Stimulated activated CD4-positive, alpha-beta T cell treated with anti-CD3 and anti-CD28 coated beads, Interleukin-1b, Interleukin-23, amount 100 ng/mL, for 24 hours (primary cell): ENCODE results near the gene SMIM20.
"Not testable (repeated sequence)": the region's sequence is repeated elsewhere in the genome, so short reads cannot be mapped to it uniquely, and the experiment has no call there.

Source experiments
- DNase-seq, 4 experiments: peaks; one replicate each; pipeline ENCODE4 v3.0.0-alpha.2; 2020; ENCODE audit warnings: low read depth in 4 of 4, low spot score in 1 of 4

Gene SMIM20

GRCh38 chr4:25913851-25914669 lies at the start of gene SMIM20:
TSS of gene SMIM20 (plus strand) at chr4:25914220. CDS start at chr4:25914314, 94 bp downstream.
- peak; percentile 71 to 89 (median 78) for DNase-seq

GRCh38 chr4:25865586-25865985 lies 48.4 kb upstream of the SMIM20 start:
- no peak for DNase-seq

GRCh38 chr4:25866401-25866800 lies 47.6 kb upstream of the SMIM20 start:
- not testable (repeated sequence) for DNase-seq

GRCh38 chr4:25867781-25868294 lies 46.2 kb upstream of the SMIM20 start:
- DNase-seq, result no peak

- no peak for DNase-seq
These were observed 43.9 kb upstream of the SMIM20 start for GRCh38 chr4:25870081-25870480.

GRCh38 chr4:25872851-25873631 lies 41.0 kb upstream of the SMIM20 start:
- DNase-seq, result no peak

- DNase-seq, result no peak
These were observed 40.3 kb upstream of the SMIM20 start for GRCh38 chr4:25873632-25874129.

- DNase-seq, result no peak
These were observed 39.4 kb upstream of the SMIM20 start for GRCh38 chr4:25874655-25875054.

GRCh38 chr4:25875281-25875745 lies 38.7 kb upstream of the SMIM20 start:
- no peak for DNase-seq

- DNase-seq, result no peak
These were observed 35.3 kb upstream of the SMIM20 start for GRCh38 chr4:25878676-25879075.

GRCh38 chr4:25879091-25879584 lies 34.9 kb upstream of the SMIM20 start:
- no peak for DNase-seq

GRCh38 chr4:25879587-25879986 lies 34.4 kb upstream of the SMIM20 start:
- DNase-seq, result no peak

GRCh38 chr4:25879991-25880651 lies 33.9 kb upstream of the SMIM20 start:
- no peak for DNase-seq

GRCh38 chr4:25881193-25881592 lies 32.8 kb upstream of the SMIM20 start:
- DNase-seq, result no peak

- DNase-seq, result no peak
These were observed 31.8 kb upstream of the SMIM20 start for GRCh38 chr4:25882226-25882625.

- no peak for DNase-seq
These were observed 30.5 kb upstream of the SMIM20 start for GRCh38 chr4:25883565-25883964.

GRCh38 chr4:25884031-25884782 lies 29.8 kb upstream of the SMIM20 start:
- no peak for DNase-seq

GRCh38 chr4:25888781-25889180 lies 25.2 kb upstream of the SMIM20 start:
- DNase-seq, result no peak

GRCh38 chr4:25889589-25890503 lies 24.2 kb upstream of the SMIM20 start:
- no peak for DNase-seq
